Fibroblast of the aortic adventitia (primary cell): ENCODE data around the gene RAB20. TPM values are rescaled to one million over a fixed set of nuclear protein-coding genes. Genes with fewer than 3 reads are reported as not detected.
"Not testable (repeated sequence)": the region's sequence is repeated elsewhere in the genome, so short reads cannot be mapped to it uniquely, and the experiment has no call there.

ENCODE experiments used
- DNase-seq: peaks from one replicate; pipeline ENCODE4 v3.0.0-alpha.2; 2010; ENCODE audit warnings: low read depth
- H3K4me3 ChIP-seq: 2 replicates; pipeline ENCODE4 v1.5.1; 2011; ENCODE audit warnings: low read depth, mild to moderate bottlenecking, control low read depth, low read length, moderate library complexity
- total RNA-seq: library from RNA; depleted of rRNA; stranded (reverse); fragments of >200 nt; gene quantifications from 2 replicates; pipeline ENCODE4 v1.2.3, GENCODE V29; 2012; ENCODE audit warnings: low replicate concordance
- TF ChIP-seq, protein P1 (sequence below): IDR thresholded peaks from 2 replicates; pipeline ENCODE4 v1.5.1; 2011; ENCODE audit warnings: mild to moderate bottlenecking, low read length, control low read depth, inconsistent platforms; ENCODE audit not compliant: insufficient read depth

Gene RAB20
- total RNA-seq, 1 donor = 1.6 TPM

DNA sequence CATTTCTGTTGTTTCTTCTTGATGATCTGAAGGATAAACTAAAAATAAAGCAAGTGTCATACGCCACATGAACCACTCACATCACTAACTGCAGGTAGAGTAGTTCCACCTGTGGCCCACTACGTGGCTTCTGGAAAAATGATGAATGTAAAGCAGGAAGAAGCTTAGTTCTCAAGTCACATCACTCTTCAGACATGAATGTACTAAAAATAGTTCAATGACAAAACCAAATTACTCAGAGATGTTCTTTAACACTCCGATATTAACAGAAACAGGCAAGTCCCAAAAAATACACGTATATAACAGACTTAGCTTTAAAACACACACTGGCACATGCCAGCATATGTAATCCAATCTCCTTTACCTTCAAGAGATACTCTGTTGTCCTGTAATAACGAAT lies 21.6 kb downstream of the RAB20 start:
- no peak for DNase-seq
- no peak overlapping the region for H3K4me3 ChIP-seq
- TF ChIP-seq, protein P1, sequence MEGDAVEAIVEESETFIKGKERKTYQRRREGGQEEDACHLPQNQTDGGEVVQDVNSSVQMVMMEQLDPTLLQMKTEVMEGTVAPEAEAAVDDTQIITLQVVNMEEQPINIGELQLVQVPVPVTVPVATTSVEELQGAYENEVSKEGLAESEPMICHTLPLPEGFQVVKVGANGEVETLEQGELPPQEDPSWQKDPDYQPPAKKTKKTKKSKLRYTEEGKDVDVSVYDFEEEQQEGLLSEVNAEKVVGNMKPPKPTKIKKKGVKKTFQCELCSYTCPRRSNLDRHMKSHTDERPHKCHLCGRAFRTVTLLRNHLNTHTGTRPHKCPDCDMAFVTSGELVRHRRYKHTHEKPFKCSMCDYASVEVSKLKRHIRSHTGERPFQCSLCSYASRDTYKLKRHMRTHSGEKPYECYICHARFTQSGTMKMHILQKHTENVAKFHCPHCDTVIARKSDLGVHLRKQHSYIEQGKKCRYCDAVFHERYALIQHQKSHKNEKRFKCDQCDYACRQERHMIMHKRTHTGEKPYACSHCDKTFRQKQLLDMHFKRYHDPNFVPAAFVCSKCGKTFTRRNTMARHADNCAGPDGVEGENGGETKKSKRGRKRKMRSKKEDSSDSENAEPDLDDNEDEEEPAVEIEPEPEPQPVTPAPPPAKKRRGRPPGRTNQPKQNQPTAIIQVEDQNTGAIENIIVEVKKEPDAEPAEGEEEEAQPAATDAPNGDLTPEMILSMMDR = no peak

DNA sequence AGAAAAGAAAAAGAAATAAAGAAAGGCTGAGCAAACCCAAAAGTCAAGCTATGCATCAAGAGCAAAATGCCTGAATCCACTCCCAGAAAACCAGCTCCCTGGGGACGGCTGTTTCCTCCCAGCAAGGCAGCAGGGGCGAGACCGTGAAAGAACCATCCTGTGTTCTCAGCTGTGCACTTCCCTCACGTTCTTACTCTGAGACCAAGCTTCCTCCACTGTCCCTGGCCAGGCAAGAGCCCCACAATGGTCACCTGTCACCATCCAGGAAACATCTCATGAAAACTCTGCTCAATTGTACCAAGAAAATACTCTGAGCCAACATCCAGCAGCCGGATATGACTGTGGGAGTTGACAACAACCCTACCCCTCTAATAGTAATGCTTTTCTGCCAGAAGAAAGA lies 22.9 kb downstream of the RAB20 start:
- no peak overlapping the region for H3K4me3 ChIP-seq
- TF ChIP-seq, protein P1 = no peak
- peak; percentile 71 for DNase-seq

DNA sequence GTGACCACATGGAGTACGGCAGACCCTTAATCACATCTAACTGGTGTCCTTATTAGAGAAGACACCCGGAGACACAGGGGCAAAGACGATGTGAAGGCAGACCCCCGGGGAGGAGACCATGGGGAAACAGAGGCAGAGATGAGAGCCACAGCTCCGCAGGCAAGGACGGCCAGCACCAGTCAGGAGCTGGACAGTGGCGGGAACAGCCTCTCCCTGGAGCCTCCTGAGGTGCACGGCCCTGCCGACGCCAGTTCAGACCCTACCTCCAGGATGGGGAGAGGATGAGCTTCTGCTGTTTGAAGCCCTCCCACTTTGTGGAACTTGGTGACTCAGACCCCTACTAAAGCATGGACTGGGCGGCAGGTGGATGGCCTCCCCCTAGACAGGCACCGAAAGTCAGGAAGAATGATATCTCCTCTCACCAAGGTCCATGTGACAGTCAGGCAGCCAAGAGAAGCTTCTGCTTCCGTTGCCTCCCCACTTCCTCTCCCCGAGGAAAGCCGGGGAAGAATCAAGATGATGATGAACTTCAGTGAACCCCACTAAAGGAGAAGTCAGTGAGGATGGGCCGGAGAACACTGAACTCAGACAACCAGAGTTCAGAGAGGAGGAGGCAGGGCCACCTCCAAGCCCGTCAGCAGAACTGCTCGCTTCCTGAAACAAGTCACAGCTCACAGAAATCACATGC lies 25.4 kb downstream of the RAB20 start:
- TF ChIP-seq, protein P1 = no peak
- no peak for DNase-seq
- no peak overlapping the region for H3K4me3 ChIP-seq

DNA sequence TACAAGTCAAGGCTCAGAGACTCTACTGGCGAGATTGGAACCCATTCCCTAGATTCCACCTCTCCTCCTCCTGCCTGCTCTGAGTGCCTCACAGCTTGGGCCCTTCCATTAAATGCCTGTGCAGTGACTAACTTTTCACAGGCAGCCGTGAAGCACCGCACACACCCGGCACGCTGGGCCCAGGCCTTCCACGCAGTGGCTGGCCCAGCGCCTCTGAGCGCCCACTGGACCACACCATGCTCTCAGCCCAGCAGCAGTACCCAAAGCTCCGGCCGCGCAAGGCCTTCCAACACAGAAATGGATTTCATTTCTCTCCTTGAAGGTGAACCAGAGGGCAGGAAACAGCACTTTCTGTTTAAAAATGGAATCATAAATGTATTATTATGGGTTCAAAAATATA lies 26.0 kb downstream of the RAB20 start:
- TF ChIP-seq, protein P1 = no peak

DNA sequence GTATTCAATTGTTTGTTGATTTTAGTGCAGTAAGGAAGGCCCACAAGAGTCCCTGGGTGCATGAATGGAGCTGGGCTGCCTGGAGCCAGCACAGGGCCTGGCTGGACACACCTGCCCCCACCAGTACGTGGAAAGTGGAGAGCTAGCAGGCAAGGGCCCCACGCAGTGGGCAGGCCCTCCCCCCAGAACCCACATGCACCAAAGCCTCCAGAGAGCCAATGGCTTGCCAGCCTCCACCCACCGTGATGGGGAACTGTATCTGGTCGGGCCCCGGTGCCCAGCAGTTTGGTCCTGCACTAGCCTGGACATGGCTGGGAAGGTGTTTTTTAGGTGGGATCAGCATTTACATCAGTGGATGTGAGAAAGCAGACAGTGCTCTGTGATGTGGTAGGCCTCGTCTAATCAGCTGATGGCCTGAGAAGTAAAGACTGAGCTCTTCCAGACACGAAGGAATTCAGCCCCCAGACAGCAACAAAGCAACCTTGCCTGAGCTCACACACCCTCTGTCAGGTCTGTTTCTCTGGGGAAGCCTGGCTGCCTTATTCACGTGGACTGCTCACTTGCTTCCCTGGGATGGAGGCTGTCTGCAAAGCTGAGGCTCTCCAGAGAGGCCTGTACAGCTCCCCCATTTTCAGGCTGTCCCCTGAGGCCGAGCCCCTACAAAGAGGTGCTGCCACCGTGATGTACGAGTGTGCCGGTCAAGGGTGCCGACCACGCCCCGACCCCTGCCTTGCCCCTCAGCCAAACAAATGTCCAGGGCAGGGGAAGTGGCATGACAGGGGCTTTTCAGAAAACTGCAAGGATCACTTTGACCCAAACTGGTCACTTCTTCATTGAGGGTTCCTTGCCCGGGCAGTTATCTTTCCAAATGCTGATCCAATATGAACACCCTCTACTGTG lies 27.5 kb downstream of the RAB20 start:
- DNase-seq = no peak
- H3K4me3 ChIP-seq = no peak overlapping the region
- TF ChIP-seq, protein P1 = no peak

More for the DNA sequence above, 26.0 kb downstream of the RAB20 start:
- H3K4me3 ChIP-seq = no peak overlapping the region
- no peak for DNase-seq

DNA sequence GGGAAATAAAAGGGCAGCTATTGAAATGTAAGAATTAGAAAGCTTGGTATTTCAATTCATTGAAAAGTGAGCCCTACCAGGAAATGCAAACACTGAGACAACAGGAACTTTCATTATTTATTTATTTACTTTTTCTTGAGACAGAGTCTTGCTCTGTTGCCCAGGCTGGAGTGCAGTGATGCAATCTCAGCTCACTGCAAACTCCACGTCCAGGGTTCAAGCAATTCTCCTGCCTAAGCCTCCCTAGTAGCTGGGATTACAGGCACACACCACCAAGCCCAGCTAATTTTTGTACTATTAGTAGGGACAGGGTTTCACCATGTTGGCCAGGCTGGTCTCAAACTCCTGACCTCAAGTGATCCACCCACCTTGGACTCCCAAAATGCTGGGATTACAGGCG lies 29.3 kb downstream of the RAB20 start:
- H3K4me3 ChIP-seq, DNase-seq: not testable (repeated sequence)

DNA sequence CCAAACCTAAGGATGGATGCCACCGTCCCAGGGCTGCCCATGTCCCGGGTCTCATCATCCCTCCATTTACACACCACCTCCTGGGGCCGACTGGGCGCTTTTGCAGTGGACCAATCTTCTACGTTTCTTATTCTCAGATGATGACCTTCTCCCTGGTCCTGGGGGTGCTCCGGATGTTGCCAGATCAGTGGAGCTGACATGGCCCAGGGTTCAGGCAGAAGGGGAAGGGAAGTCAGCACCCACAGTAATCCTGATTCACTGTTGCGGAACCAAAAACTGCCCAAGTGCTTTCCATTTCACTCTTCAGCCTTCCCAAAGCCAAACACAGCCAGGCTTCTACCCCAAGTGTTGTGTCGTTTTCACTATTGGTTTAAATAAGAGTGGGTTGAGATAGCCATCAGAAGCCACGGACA lies 29.8 kb downstream of the RAB20 start:
- TF ChIP-seq, protein P1 = no peak

More for the DNA sequence above, 29.8 kb downstream of the RAB20 start:
- DNase-seq = no peak
- H3K4me3 ChIP-seq = no peak overlapping the region
